Measurements from ENCODE around the gene ZNF554. TPM values are rescaled to one million over a fixed set of nuclear protein-coding genes. Genes with fewer than 3 reads are reported as not detected.

The ZNF554 gene
- total RNA-seq, 2 experiments from 2014 or later: 3.5 to 3.6 TPM

GRCh38 chr19:2803486-2804155 lies 16.0 kb upstream of the ZNF554 start:
- Mint-ChIP-seq H3K36me3 (ENCODE audit: low read depth) (peaks cover 25% of the 10 kb centered on the region), H3K27ac (no peak overlapping the region), H3K4me3 (no peak overlapping the region), H3K9me3 (no peaks in the 10 kb centered on the region), H3K27me3 (no peaks in the 10 kb centered on the region), H3K4me1 (ENCODE audit: low read depth) (no peaks in the 10 kb centered on the region)
- no peak for DNase-seq
- peaks cover 32% of the 10 kb centered on the region for H3K36me3 ChIP-seq (ENCODE audit: insufficient read depth, low read length)
- H3K27me3 ChIP-seq (ENCODE audit: control insufficient read depth in 1 of 2, insufficient read depth in 2 of 2, low read length in 2 of 2): no peaks in the 10 kb centered on the region
- no peaks in the 10 kb centered on the region for H3K9me3 ChIP-seq (ENCODE audit: control insufficient read depth in 1 of 2, insufficient read depth in 1 of 2, low read length in 2 of 2)
- intact Hi-C loops (cut with DNase I, micrococcal nuclease): no loop called here
- H3K27ac ChIP-seq (ENCODE audit: low read depth in 1 of 2, low read length in 2 of 2): no peak overlapping the region
- CTCF ChIA-PET: no interaction called here
- ATAC-seq (ENCODE audit: poor library complexity): no peak
- H3K4me3 ChIP-seq (ENCODE audit: low read length): no peak overlapping the region
- no peaks in the 10 kb centered on the region for H3K4me1 ChIP-seq (ENCODE audit: insufficient read depth, low read length)
- POLR2A ChIA-PET: no interaction called here
- no peak for TF ChIP-seq CTCF (IDR thresholded peaks at IDR 0.05)

DNA sequence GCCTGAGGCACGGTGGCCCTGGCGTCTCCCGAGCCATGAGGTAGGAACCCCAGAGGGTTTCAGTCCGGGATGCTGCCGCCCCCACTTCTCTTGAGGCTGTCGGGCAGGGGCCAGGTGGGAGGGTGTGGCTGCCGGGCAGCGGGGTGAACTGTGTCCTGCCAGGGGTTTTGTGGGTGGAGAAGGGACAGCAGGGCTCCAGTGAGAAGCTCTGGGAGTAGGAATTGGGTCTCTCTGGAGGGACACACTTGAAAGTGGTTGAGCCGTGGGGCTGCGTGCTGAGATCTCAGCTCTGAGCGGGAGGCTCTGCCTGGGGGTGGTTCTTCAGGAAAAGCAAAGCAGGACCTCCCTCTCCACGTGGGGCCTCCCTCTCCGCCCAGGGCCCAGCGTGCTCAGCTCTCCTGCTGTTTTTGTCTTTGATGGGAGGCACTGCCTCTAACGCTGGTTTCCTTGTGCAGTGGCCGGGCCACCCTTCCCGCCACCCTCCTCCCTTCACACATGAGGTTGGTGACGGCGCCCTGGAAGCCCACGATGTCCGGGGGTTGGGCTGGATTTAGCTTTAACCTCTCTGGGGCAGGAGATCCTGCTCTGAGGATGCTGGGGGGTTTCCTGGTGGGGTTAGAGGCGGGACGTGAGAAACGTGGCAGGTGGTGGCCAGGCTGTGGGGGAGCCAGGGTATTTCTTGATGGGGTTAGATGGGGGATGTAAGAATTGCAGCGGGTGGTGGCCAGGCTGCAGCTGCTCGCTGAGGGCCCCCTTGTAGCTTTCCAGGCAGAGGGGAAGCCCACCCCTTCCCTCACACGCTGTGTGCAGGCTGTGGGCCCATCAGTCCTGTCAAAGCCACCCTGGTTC lies 15.3 kb upstream of the ZNF554 start:
- DNase-seq (no peak), ATAC-seq (ENCODE audit: poor library complexity) (no peak)
- Histone ChIP-seq H3K36me3 (ENCODE audit: insufficient read depth, low read length) (peaks cover 34% of the 10 kb centered on the region), H3K4me1 (ENCODE audit: insufficient read depth, low read length) (no peaks in the 10 kb centered on the region), H3K27me3 (ENCODE audit: control insufficient read depth in 1 of 2, insufficient read depth in 2 of 2, low read length in 2 of 2) (no peaks in the 10 kb centered on the region), H3K9me3 (ENCODE audit: control insufficient read depth in 1 of 2, insufficient read depth in 1 of 2, low read length in 2 of 2) (no peaks in the 10 kb centered on the region), H3K27ac (ENCODE audit: low read depth in 1 of 2, low read length in 2 of 2) (no peak overlapping the region), H3K4me3 (ENCODE audit: low read length) (no peak overlapping the region)
- ChIA-PET POLR2A (interaction anchor here (0.6 kb wide), 1 partner anchor 27 kb away, joined by 4 read pairs; no protein-coding TSS in a partner anchor), CTCF (no interaction called here)
- Mint-ChIP-seq H3K27me3 (no peaks in the 10 kb centered on the region), H3K4me3 (no peak overlapping the region), H3K4me1 (ENCODE audit: low read depth) (no peaks in the 10 kb centered on the region), H3K36me3 (ENCODE audit: low read depth) (peaks cover 33% of the 10 kb centered on the region), H3K27ac (no peak overlapping the region), H3K9me3 (no peaks in the 10 kb centered on the region)
- TF ChIP-seq CTCF (IDR thresholded peaks at IDR 0.05): no peak
- intact Hi-C loops (cut with DNase I, micrococcal nuclease): no loop called here

- Mint-ChIP-seq H3K27me3 (no peaks in the 10 kb centered on the region), H3K4me1 (ENCODE audit: low read depth) (no peaks in the 10 kb centered on the region), H3K9me3 (no peaks in the 10 kb centered on the region), H3K27ac (no peak overlapping the region), H3K4me3 (no peak overlapping the region), H3K36me3 (ENCODE audit: low read depth) (peaks cover 37% of the 10 kb centered on the region)
- H3K4me3 ChIP-seq (ENCODE audit: low read length): no peak overlapping the region
- H3K36me3 ChIP-seq (ENCODE audit: insufficient read depth, low read length): peaks cover 34% of the 10 kb centered on the region
- CTCF ChIA-PET: interaction anchor here (0.6 kb wide), 1 partner anchor 286 kb away, joined by 3 read pairs; no protein-coding TSS in a partner anchor
- POLR2A ChIA-PET: interaction anchor here (0.6 kb wide), 1 partner anchor 26 kb away, joined by 4 read pairs; no protein-coding TSS in a partner anchor
- intact Hi-C loops (cut with DNase I, micrococcal nuclease): no loop called here
- H3K9me3 ChIP-seq (ENCODE audit: control insufficient read depth in 1 of 2, insufficient read depth in 1 of 2, low read length in 2 of 2): no peaks in the 10 kb centered on the region
- no peaks in the 10 kb centered on the region for H3K4me1 ChIP-seq (ENCODE audit: insufficient read depth, low read length)
- no peak overlapping the region for H3K27ac ChIP-seq (ENCODE audit: low read depth in 1 of 2, low read length in 2 of 2)
- no peak for TF ChIP-seq CTCF (IDR thresholded peaks at IDR 0.05)
- no peak for ATAC-seq (ENCODE audit: poor library complexity)
- DNase-seq: no peak
- H3K27me3 ChIP-seq (ENCODE audit: control insufficient read depth in 1 of 2, insufficient read depth in 2 of 2, low read length in 2 of 2): no peaks in the 10 kb centered on the region
These were observed 14.3 kb upstream of the ZNF554 start for GRCh38 chr19:2805261-2805900.
